ENCODE results near the gene TMUB2. TPM values are rescaled to one million over a fixed set of nuclear protein-coding genes. Genes with fewer than 3 reads are reported as not detected.
"Not testable (repeated sequence)": the region's sequence is repeated elsewhere in the genome, so short reads cannot be mapped to it uniquely, and the experiment has no call there.

Gene TMUB2
- polyA plus RNA-seq, 1 experiment, result 34.3 TPM

DNA sequence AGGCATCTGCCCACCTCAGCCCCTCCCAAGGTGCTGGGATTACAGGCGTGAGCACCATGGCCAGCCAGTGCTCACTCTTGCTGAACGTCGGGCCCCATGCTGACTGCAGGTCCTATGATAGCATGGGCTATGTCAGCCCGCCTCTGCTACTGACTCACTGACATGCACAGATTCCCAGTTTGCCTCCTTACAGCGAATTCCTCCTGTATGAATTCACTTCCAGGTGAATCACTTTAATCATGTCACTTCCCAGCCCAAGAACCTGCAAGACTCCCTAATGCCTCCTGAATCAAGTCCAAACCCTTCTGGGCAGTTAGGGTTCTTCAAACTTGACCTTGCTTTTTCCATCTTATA is 48.8 kb downstream of the TMUB2 start:
- Histone ChIP-seq H3K27ac (ENCODE audit: low read depth, low read length) (no peak overlapping the region), H3K4me3 (ENCODE audit: low read depth, low read length) (no peak overlapping the region), H3K9me3 (ENCODE audit: control insufficient read depth, insufficient read depth, low read length) (no peaks in the 10 kb centered on the region), H3K27me3 (ENCODE audit: control insufficient read depth, insufficient read depth, low read length) (peaks cover 9% of the 10 kb centered on the region)
- DNase-seq (ENCODE audit: low read depth, low spot score), result no peak
- POLR2A ChIA-PET, result no interaction called here
- TF ChIP-seq, protein P1, sequence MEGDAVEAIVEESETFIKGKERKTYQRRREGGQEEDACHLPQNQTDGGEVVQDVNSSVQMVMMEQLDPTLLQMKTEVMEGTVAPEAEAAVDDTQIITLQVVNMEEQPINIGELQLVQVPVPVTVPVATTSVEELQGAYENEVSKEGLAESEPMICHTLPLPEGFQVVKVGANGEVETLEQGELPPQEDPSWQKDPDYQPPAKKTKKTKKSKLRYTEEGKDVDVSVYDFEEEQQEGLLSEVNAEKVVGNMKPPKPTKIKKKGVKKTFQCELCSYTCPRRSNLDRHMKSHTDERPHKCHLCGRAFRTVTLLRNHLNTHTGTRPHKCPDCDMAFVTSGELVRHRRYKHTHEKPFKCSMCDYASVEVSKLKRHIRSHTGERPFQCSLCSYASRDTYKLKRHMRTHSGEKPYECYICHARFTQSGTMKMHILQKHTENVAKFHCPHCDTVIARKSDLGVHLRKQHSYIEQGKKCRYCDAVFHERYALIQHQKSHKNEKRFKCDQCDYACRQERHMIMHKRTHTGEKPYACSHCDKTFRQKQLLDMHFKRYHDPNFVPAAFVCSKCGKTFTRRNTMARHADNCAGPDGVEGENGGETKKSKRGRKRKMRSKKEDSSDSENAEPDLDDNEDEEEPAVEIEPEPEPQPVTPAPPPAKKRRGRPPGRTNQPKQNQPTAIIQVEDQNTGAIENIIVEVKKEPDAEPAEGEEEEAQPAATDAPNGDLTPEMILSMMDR (IDR thresholded peaks at IDR 0.05; ENCODE audit: low read depth, low read length), result no peak
- CTCF ChIA-PET, result no interaction called here

DNA sequence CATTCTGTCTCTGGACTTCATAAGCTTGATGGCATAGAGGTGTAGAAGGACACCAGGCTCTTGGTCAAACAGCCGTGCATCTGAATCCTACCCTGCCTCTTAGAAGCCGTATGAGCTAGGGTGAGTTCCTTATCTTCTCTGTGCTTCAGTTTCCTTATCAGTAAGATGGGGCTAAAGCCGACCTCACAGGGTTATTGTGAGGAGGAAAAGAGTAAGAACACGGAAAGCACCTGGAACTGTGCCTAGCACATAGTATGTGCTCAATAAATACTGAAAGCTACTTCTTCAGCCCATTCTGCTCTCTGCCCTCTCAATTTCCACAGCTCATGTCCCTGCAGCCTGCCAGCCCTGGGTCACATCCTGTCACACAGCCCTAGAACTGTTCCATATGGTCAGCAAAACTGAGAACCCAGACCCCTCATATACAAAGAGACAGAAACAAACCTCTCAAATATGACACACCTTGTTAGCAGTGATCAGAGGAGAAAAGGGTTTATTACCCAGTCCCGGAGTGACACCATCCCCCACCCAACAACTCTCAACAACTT is 49.7 kb downstream of the TMUB2 start:
- H3K9me3 ChIP-seq (ENCODE audit: control insufficient read depth, insufficient read depth, low read length), result no peaks in the 10 kb centered on the region
- peaks cover 2% of the 10 kb centered on the region for H3K27me3 ChIP-seq (ENCODE audit: control insufficient read depth, insufficient read depth, low read length)
- ChIA-PET POLR2A (no interaction called here), CTCF (no interaction called here)
- DNase-seq (ENCODE audit: low read depth, low spot score), result no peak
- no peak overlapping the region for H3K27ac ChIP-seq (ENCODE audit: low read depth, low read length)
- TF ChIP-seq, protein P1 (IDR thresholded peaks at IDR 0.05; ENCODE audit: low read depth, low read length), result no peak
- H3K4me3 ChIP-seq (ENCODE audit: low read depth, low read length), result no peak overlapping the region

DNA sequence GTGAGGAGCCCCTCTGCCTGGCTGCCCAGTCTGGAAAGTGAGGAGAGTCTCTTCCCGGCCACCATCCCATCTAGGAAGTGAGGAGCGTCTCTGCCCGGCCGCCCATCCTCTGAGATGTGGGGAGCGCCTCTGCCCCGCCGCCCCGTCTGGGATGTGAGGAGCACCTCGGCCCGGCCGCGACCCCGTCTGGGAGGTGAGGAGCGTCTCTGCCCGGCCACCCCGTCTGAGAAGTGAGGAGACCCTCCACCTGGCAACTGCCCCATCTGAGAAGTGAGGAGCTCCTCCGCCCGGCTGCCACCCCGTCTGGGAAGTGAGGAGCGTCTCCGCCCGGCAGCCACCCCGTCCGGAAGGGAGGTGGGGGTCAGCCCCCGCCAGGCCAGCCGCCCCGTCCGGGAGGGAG is 51.1 kb downstream of the TMUB2 start:
- H3K4me3 ChIP-seq (ENCODE audit: low read depth, low read length); DNase-seq (ENCODE audit: low read depth, low spot score); POLR2A ChIA-PET; H3K9me3 ChIP-seq (ENCODE audit: control insufficient read depth, insufficient read depth, low read length); H3K27me3 ChIP-seq (ENCODE audit: control insufficient read depth, insufficient read depth, low read length); H3K27ac ChIP-seq (ENCODE audit: low read depth, low read length); CTCF ChIA-PET: not testable (repeated sequence)

DNA sequence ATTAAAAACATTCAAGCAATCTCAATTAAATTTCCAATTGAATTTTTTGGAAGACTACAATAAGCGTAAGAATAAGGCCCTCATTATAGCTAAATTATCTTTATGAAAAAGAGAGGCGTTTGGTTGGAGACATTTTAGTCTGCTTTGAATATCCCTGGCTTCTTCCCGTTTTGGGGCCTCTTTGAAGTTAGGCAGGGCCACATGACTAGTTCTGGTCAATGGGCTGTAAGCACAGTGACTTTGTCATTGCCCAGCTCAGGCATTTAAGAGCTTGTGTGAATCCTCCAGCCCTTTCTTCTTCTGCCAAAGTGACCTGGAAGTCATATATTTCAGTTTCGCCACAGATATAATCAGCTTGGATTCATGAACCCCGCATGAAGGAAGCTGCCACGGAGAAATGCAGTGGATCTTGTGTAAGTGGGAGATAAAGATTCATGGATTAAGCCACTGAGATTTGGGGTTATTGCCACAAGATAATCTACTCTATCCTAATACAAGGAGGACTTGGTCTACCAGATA is 54.4 kb downstream of the TMUB2 start:
- peaks cover 2% of the 10 kb centered on the region for H3K27me3 ChIP-seq (ENCODE audit: control insufficient read depth, insufficient read depth, low read length)
- CTCF ChIA-PET, result no interaction called here
- POLR2A ChIA-PET, result no interaction called here
- no peaks in the 10 kb centered on the region for H3K9me3 ChIP-seq (ENCODE audit: control insufficient read depth, insufficient read depth, low read length)
- H3K27ac ChIP-seq (ENCODE audit: low read depth, low read length), result peak overlapping the region; percentile 21
- TF ChIP-seq, protein P1 (IDR thresholded peaks at IDR 0.05; ENCODE audit: low read depth, low read length), result no peak
- no peak overlapping the region for H3K4me3 ChIP-seq (ENCODE audit: low read depth, low read length)
- no peak for DNase-seq (ENCODE audit: low read depth, low spot score)

Small RNAs within 50 kb of the gene (small RNA-seq; reads per million reads assigned to genes)
- not detected for gene MIR6782 (ENCODE audit: insufficient read length, low read depth)

Other genes with a start within 250 kb of the TMUB2 start
- not detected in 2 replicates for gene PPY, start 244.5 kb upstream of the TMUB2 start, polyA plus RNA-seq (2011; rRNA removed)
- not detected in 2 replicates for gene PYY, start 233.0 kb upstream of the TMUB2 start, polyA plus RNA-seq (2011; rRNA removed)
- 0.93 and 1.1 TPM in 2 replicates for gene NAGS, start 182.3 kb upstream of the TMUB2 start, polyA plus RNA-seq (2011; rRNA removed)
- 31.3 and 35.5 TPM in 2 replicates for gene TMEM101, start 172.0 kb upstream of the TMUB2 start, polyA plus RNA-seq (2011; rRNA removed)
- gene LSM12, start 120.3 kb upstream of the TMUB2 start, polyA plus RNA-seq (2011; rRNA removed), result 46.5 and 57.5 TPM in 2 replicates
- gene G6PC3, start 116.2 kb upstream of the TMUB2 start, polyA plus RNA-seq (2011; rRNA removed), result 69.8 and 87.4 TPM in 2 replicates
- gene HDAC5, start 63.3 kb upstream of the TMUB2 start, polyA plus RNA-seq (2011; rRNA removed), result 21.3 and 36.7 TPM in 2 replicates
- gene HROB, start 45.0 kb upstream of the TMUB2 start, polyA plus RNA-seq (2011; rRNA removed), result 0.86 and 0.97 TPM in 2 replicates
- not detected in 2 replicates for gene ASB16, start 16.3 kb upstream of the TMUB2 start, polyA plus RNA-seq (2011; rRNA removed)
- 44.1 and 51.6 TPM in 2 replicates for gene ATXN7L3, start 12.9 kb downstream of the TMUB2 start, polyA plus RNA-seq (2011; rRNA removed)
- gene UBTF, start 32.7 kb downstream of the TMUB2 start, polyA plus RNA-seq (2011; rRNA removed), result 26.6 and 30.0 TPM in 2 replicates
- not detected in 2 replicates for gene SLC4A1, start 81.2 kb downstream of the TMUB2 start, polyA plus RNA-seq (2011; rRNA removed)
- gene RUNDC3A, start 121.6 kb downstream of the TMUB2 start, polyA plus RNA-seq (2011; rRNA removed), result 0.11 TPM in 1 of 2 replicates, not detected in the other
- 32.1 and 43.4 TPM in 2 replicates for gene SLC25A39, start 137.9 kb downstream of the TMUB2 start, polyA plus RNA-seq (2011; rRNA removed)
- gene GRN, start 158.3 kb downstream of the TMUB2 start, polyA plus RNA-seq (2011; rRNA removed), result 203 and 322 TPM in 2 replicates
- 5.3 and 8.0 TPM in 2 replicates for gene FAM171A2, start 176.9 kb downstream of the TMUB2 start, polyA plus RNA-seq (2011; rRNA removed)
- 0.15 and 0.31 TPM in 2 replicates for gene ITGA2B, start 202.7 kb downstream of the TMUB2 start, polyA plus RNA-seq (2011; rRNA removed)